Loucy (cell line): ENCODE data around the gene HRH2.

Source experiments
- EZH2phosphoT487 ChIP-seq: fragments of 200-600 bp; IDR thresholded peaks from 2 replicates; pipeline ENCODE4 v1.6.1; 2018; ENCODE audit warnings: antibody characterized with exemption, mild to moderate bottlenecking, moderate library complexity, borderline replicate concordance
- TF ChIP-seq, protein P1 (sequence below): fragments of 200-600 bp; sonication (generic); conservative IDR thresholded peaks from 2 replicates; pipeline ENCODE4 v1.5.1; 2014; ENCODE audit warnings: mild to moderate bottlenecking, antibody characterized with exemption, low read length

DNA sequence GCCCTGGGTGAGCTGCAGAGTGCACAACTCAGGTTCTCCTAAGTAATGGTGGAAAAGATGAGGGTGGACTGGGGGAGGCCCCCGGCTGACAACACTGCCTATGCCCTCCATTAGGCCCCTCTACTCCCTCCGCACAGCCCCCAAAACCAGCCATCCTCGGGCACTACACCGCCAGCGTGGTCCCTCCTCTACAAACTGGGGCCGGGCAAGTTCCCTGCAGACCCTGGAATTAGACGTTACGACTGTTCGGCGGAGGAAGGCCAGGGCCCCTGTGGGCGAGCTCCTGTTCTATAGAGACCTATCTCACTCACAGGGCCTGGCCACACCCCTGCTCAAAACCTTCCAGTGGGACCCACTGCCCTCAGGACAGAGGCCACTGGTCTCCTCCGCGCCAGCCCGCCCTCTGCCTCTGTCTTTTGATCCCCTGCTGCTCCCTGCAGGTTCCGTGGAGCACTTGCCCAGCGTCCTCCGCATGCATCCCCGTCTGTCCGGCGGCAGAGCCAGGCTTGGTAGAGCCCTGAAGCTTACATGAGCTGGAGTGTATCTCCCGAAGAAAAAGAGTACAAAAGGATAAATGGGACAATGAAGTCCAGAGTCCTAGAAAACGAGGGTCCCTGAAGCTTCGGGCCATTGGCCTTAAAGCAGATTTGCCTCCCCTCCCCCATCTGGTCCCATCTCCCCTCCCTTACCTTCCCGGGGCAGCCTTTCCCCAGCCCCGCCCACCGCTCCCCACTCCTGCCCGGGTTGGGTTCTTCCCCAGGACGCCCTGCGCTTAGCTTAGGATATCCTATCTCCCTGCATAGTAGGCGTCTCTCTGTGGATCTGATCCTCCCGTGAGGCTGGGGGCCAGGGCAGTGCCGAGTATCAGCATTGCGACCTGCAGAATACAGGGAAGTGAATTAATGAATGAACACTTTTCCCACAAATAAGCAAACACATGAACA, 71.3 kb downstream of the HRH2 start:
- TF ChIP-seq, protein P1, sequence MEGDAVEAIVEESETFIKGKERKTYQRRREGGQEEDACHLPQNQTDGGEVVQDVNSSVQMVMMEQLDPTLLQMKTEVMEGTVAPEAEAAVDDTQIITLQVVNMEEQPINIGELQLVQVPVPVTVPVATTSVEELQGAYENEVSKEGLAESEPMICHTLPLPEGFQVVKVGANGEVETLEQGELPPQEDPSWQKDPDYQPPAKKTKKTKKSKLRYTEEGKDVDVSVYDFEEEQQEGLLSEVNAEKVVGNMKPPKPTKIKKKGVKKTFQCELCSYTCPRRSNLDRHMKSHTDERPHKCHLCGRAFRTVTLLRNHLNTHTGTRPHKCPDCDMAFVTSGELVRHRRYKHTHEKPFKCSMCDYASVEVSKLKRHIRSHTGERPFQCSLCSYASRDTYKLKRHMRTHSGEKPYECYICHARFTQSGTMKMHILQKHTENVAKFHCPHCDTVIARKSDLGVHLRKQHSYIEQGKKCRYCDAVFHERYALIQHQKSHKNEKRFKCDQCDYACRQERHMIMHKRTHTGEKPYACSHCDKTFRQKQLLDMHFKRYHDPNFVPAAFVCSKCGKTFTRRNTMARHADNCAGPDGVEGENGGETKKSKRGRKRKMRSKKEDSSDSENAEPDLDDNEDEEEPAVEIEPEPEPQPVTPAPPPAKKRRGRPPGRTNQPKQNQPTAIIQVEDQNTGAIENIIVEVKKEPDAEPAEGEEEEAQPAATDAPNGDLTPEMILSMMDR = no peak
- TF ChIP-seq EZH2phosphoT487 = no peak
